GM10847 (cell line): ENCODE measurements around the gene SCPEP1.

Experiments
- POLR2A ChIP-seq: IDR thresholded peaks from 2 replicates; pipeline ENCODE4 v1.6.1; 2011; ENCODE audit not compliant: insufficient read length; ENCODE audit errors: extremely low read depth

SCPEP1 gene

DNA sequence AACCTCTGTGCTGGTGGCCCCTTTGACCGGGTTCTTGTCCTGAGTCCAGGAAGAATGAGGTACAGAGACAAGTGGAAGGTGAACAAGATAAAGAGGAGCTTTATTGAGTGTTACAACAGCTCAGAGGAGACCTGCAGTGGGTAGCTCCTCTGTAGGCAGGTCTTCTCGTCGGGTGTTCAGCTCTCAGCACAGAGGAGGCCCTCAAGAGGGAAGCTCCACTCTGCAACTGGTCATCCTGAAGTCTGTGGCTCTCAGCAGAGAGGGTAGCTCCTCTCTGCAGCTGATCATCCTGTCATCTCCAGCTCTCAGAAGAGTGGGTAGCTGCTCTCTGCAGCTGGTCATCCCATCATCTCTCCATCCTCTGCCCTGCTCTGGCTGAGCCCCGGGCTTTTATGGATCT, 39.7 kb downstream of the SCPEP1 start:
- TF ChIP-seq POLR2A = no peak

GRCh38 chr17:57020208-57020607, 42.3 kb downstream of the SCPEP1 start:
- no peak for TF ChIP-seq POLR2A

DNA sequence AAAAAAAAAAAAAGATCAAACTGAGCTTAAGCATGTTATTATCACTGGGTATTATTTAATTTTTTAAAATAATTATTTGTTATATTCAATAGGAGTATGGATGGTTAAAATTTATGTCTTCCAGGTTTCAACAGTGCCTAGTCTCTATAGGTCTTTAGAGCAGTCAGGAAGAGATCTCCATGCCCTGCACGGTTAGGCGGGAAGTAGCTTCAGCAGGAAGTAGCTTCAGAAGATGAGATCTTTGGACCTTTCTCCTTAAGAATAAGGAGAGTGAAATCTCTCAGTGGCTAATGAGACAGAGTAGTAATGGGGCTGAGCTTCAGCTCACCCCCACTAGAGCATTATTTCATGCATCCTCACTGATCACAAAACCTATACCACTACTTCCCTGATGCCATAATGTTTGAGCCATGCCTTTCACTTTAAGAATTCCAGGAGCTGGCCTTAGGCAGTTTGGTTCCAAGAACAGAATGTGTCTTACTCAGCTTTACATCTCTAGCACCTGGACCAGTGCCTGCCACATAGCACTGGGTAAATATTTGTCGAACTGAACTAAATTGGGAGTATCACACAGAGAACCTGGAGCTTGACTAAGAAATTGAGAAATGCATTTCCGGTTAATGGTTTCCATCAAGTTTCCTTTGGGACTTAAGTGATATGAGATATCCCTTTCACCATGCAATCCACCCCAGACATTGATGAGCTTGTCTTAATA, 43.5 kb downstream of the SCPEP1 start:
- TF ChIP-seq POLR2A = no peak

DNA sequence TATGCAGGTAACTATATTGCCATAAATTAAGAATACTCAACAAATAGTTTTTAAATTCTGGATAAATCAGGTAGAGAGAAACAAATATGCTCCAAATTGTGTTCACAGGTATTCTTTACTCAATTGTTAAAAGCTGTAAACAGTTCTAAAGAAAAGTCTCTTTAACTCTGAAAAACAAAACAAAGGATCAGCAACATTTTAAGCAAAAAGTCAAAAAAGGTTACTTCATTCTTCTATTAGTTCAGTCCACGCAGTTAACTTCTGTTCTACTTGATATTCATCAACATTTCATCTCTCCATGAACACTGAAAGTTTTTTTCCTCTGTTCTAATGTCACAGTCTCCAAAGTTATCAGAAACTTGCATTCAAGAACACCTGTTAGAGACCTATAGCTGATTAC, 47.9 kb downstream of the SCPEP1 start:
- TF ChIP-seq POLR2A = no peak

- TF ChIP-seq POLR2A = no peak
Observed at GRCh38 chr17:57027852-57028251, 49.9 kb downstream of the SCPEP1 start.

GRCh38 chr17:57032343-57032742, 54.4 kb downstream of the SCPEP1 start:
- TF ChIP-seq POLR2A = no peak

- no peak for TF ChIP-seq POLR2A
Observed at GRCh38 chr17:57033296-57033695, 55.4 kb downstream of the SCPEP1 start.

GRCh38 chr17:57034807-57035754, 57.1 kb downstream of the SCPEP1 start:
- no peak for TF ChIP-seq POLR2A

- TF ChIP-seq POLR2A = no peak
Observed at GRCh38 chr17:57035971-57036481, 58.1 kb downstream of the SCPEP1 start.

DNA sequence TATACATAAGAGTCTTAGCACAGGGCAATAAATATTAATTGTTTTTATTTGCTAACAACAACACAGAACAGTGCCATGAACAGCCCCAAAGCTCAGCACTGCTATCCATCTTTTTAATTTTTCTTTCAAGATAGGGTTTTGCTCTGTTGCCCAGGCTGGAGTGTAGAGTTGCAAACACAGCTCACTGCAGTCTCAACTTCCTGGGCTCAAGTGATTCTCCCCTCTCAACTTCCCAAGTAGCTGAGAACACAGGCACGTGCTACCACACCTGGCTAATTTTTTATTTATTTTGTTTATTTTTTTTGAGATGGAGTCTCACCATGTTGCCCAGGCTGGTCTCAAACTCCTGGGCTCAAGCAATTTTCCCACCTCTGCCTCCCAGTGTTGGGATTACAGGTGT, 59.5 kb downstream of the SCPEP1 start:
- TF ChIP-seq POLR2A = no peak

DNA sequence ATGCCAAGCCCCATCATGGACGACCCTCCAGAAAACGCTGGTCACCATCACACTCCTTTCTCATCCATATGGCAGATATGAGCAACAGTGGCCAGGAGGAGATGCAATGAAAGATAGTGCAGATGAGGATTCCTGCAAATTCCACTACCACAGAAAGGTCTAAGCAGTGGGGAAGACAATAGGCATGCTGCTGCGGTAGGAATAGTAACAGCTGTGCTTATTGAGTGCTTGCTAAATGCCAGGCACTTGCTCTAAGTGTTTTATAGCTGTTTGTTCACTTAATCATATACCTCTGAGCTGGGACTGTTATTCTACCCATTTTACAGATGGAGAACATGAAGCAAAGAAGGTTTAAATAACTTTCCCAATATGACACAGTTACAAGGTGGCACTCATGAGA, 60.6 kb downstream of the SCPEP1 start:
- no peak for TF ChIP-seq POLR2A

GRCh38 chr17:57040571-57040970, 62.6 kb downstream of the SCPEP1 start:
- TF ChIP-seq POLR2A = no peak

DNA sequence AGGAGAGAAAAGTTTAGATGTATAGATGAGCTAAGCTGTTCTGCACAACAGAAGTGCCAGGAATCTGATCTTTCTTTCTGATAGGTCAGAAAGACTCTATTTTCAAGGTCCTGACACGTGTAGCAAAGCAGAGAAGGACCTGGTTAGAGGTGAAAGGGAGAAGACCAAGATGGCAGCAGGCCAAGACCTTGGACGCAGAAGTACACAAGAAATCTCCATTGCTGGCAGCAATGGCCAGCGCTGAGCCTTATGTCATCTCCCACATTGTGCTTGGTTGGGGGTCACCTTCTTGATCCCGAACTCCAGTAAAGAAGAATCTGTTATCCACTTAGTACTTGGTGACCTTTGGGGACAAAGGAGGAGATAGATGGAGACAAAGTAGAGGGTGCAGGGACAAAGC, 65.3 kb downstream of the SCPEP1 start:
- no peak for TF ChIP-seq POLR2A

GRCh38 chr17:57044976-57045867, 67.3 kb downstream of the SCPEP1 start:
- TF ChIP-seq POLR2A = no peak
